ENCODE measurements around the gene SLC2A5.

- TF ChIP-seq POLR2AphosphoS5 (IDR thresholded peaks at IDR 0.05) = no peak
- no peak for TF ChIP-seq CTCF (IDR thresholded peaks at IDR 0.05)
- no peak for TF ChIP-seq POLR2A (IDR thresholded peaks at IDR 0.05)
- TF ChIP-seq EP300 (IDR thresholded peaks at IDR 0.05) = no peak
These were observed 18.1 kb downstream of the SLC2A5 start for GRCh38 chr1:9051379-9051778.

Measured in gastroesophageal sphincter (tissue), 3 donors.